ENCODE measurements around the gene MRPL12. TPM values are rescaled to one million over a fixed set of nuclear protein-coding genes. Genes with fewer than 3 reads are reported as not detected.

The MRPL12 gene
- total and polyA plus RNA-seq, 2 of the 13 experiments (the other 11 are each of a cell fraction or from before 2014, with no cell fraction given), result 39.1 to 94.1 TPM

DNA sequence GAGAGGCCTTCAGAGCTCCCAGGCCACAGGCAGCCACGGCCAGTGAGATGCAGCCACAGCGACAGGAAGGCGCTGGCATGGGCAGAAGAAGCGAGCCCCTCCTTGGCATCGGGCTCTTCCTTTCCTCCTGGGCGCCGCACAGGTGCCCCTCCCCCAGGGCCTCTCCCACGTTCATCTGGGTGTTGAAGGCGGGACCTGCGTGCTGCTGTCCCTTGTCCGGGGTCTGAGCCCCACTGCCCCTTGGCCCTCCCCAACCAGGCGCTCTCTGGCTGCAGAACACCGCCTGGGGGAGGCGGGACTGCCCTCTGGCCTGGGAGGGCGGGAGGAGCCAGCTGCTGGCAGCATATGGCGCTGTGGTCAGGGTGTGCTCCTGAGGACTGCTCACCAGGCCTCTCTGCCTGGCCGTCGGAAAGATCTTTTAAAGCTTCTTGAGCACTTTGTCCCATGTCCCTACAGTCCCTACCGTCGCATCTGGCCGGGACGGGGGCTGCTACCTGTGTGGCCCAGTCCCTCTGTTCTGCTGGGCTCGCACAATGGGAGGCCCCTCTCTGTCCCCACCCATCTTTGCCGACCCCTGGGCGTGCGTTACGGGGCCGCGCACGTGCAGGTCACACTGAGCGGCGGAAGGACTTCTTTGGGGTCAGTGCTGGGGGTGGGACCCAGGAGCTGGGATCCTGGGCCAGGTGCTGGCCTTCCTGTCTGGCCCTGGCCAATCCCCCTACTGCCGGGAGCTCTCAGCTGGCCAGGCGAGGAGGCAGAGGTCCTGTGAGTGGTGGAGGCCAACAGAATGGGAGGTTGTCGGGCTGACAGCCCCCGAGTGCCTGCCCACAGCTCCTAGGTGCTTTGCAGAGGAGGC lies 10.6 kb downstream of the MRPL12 start (continued):
- TF ChIP-seq RBM39 (IDR thresholded peaks at IDR 0.05; ENCODE audit: low read depth, low read length, poor library complexity, severe bottlenecking) (no peak), AGO2 (optimal IDR thresholded peaks at IDR 0.05; ENCODE audit: low read depth, low read length) (peak; percentile 94), GABPA (IDR thresholded peaks at IDR 0.05; ENCODE audit: low read depth, low read length) (no peak), GABPA (CRISPR knock-in tag; IDR thresholded peaks at IDR 0.05; ENCODE audit: low read depth) (peak; percentile 83), SP4 (CRISPR knock-in tag; IDR thresholded peaks at IDR 0.05) (peak; percentile 84), ZNF510 (CRISPR knock-in tag; IDR thresholded peaks at IDR 0.05; ENCODE audit: low read depth) (peak; percentile 96; the same call in 1 of the 2 replicates), MAZ (IDR thresholded peaks at IDR 0.05; ENCODE audit: borderline replicate concordance, low read depth, low read length) (no peak), MAZ (CRISPR knock-in tag; IDR thresholded peaks at IDR 0.05; ENCODE audit: low read depth) (peak; percentile 78), ZSCAN31 (CRISPR knock-in tag; IDR thresholded peaks at IDR 0.05; ENCODE audit: low read depth) (peak; percentile 93; the same call in 1 of the 2 replicates), HCFC1 (IDR thresholded peaks at IDR 0.05; ENCODE audit: low read depth, low read length) (peak; percentile 28; the same call in 1 of the 2 replicates), SMAD1 (CRISPR knock-in tag; IDR thresholded peaks at IDR 0.05; ENCODE audit: borderline replicate concordance, low read depth) (peak; percentile 77; the same call in 1 of the 2 replicates), RBFOX2 (IDR thresholded peaks at IDR 0.05; ENCODE audit: low read depth, low read length) (peak; percentile 91), ELF1 (CRISPR knock-in tag; IDR thresholded peaks at IDR 0.05) (no peak; the same call in 1 of the 2 replicates), ZNF589 (CRISPR knock-in tag; conservative IDR thresholded peaks at IDR 0.05) (peak; percentile 96), PITX1 (CRISPR knock-in tag; IDR thresholded peaks at IDR 0.05) (peak; percentile 81), ZNF777 (CRISPR knock-in tag; IDR thresholded peaks at IDR 0.05) (peak; percentile 78; the same call in 1 of the 2 replicates), POLR2G (IDR thresholded peaks at IDR 0.05; ENCODE audit: low read depth, low read length) (peak; percentile 77), GTF2F1 (IDR thresholded peaks at IDR 0.05; ENCODE audit: low read length) (no peak), PHF5A (CRISPR knock-in tag; IDR thresholded peaks at IDR 0.05; ENCODE audit: low read depth, unreplicated experiment) (peak; percentile 90), IRF2 (CRISPR knock-in tag; IDR thresholded peaks at IDR 0.05) (peak; percentile 16; the same call in 1 of the 2 replicates), ZNF672 (CRISPR knock-in tag; IDR thresholded peaks at IDR 0.05) (0 out of 2 replicates have a peak, but pooled peaks have one; percentile 83)
- TF ChIP-seq, protein P1, sequence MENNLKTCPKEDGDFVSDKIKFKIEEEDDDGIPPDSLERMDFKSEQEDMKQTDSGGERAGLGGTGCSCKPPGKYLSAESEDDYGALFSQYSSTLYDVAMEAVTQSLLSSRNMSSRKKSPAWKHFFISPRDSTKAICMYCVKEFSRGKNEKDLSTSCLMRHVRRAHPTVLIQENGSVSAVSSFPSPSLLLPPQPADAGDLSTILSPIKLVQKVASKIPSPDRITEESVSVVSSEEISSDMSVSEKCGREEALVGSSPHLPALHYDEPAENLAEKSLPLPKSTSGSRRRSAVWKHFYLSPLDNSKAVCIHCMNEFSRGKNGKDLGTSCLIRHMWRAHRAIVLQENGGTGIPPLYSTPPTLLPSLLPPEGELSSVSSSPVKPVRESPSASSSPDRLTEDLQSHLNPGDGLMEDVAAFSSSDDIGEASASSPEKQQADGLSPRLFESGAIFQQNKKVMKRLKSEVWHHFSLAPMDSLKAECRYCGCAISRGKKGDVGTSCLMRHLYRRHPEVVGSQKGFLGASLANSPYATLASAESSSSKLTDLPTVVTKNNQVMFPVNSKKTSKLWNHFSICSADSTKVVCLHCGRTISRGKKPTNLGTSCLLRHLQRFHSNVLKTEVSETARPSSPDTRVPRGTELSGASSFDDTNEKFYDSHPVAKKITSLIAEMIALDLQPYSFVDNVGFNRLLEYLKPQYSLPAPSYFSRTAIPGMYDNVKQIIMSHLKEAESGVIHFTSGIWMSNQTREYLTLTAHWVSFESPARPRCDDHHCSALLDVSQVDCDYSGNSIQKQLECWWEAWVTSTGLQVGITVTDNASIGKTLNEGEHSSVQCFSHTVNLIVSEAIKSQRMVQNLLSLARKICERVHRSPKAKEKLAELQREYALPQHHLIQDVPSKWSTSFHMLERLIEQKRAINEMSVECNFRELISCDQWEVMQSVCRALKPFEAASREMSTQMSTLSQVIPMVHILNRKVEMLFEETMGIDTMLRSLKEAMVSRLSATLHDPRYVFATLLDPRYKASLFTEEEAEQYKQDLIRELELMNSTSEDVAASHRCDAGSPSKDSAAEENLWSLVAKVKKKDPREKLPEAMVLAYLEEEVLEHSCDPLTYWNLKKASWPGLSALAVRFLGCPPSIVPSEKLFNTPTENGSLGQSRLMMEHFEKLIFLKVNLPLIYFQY (CRISPR knock-in tag; IDR thresholded peaks at IDR 0.05; ENCODE audit: borderline replicate concordance), result peak; percentile 81; the same call in 1 of the 2 replicates
- TF ChIP-seq, protein P2, sequence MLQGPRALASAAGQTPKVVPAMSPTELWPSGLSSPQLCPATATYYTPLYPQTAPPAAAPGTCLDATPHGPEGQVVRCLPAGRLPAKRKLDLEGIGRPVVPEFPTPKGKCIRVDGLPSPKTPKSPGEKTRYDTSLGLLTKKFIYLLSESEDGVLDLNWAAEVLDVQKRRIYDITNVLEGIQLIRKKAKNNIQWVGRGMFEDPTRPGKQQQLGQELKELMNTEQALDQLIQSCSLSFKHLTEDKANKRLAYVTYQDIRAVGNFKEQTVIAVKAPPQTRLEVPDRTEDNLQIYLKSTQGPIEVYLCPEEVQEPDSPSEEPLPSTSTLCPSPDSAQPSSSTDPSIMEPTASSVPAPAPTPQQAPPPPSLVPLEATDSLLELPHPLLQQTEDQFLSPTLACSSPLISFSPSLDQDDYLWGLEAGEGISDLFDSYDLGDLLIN (CRISPR knock-in tag; IDR thresholded peaks at IDR 0.05; ENCODE audit: borderline replicate concordance), result peak; percentile 46; the same call in 1 of the 2 replicates
- TF ChIP-seq, protein P3, sequence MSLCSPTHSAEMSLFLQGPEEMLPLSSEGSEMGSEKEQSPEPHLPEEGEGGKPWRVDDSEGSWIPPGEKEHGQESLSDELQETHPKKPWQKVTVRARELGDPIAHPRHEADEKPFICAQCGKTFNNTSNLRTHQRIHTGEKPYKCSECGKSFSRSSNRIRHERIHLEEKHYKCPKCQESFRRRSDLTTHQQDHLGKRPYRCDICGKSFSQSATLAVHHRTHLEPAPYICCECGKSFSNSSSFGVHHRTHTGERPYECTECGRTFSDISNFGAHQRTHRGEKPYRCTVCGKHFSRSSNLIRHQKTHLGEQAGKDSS (CRISPR knock-in tag; IDR thresholded peaks at IDR 0.05; ENCODE audit: borderline replicate concordance, low read depth), result peak; percentile 78

Data from HepG2 (cell line).